HepG2 (cell line): ENCODE results near the gene SSX2IP.

Experiments
- AFF4 ChIP-seq: sonication (generic); formaldehyde crosslinking; IDR thresholded peaks from 2 replicates; pipeline ENCODE4 v1.4.0; 2020; ENCODE audit warnings: missing genetic modification reagents
- BRCA1 ChIP-seq: sonication (generic); formaldehyde crosslinking; IDR thresholded peaks from 2 replicates; pipeline ENCODE4 v1.4.0; 2020; ENCODE audit warnings: missing genetic modification reagents
- CTCF ChIP-seq: sonication (generic); formaldehyde crosslinking; IDR thresholded peaks from 2 replicates; pipeline ENCODE4 v1.5.0; 2020; ENCODE audit warnings: mild to moderate bottlenecking, missing genetic modification reagents, moderate library complexity
- JUND ChIP-seq: sonication (generic); formaldehyde crosslinking; IDR thresholded peaks from 2 replicates; pipeline ENCODE4 v1.8.0; 2022; ENCODE audit warnings: mild to moderate bottlenecking, missing genetic modification reagents
- KDM4B ChIP-seq: sonication (generic); formaldehyde crosslinking; IDR thresholded peaks from 2 replicates; pipeline ENCODE4 v1.4.0; 2020; ENCODE audit warnings: missing genetic modification reagents
- MNT ChIP-seq: fragments of 450-650 bp; IDR thresholded peaks from 2 replicates; pipeline ENCODE4 v1.6.1; 2016
- MXI1 ChIP-seq: IDR thresholded peaks from 3 replicates; pipeline ENCODE4 v1.6.1; 2012; ENCODE audit warnings: low read depth, low read length, inconsistent platforms, borderline replicate concordance
- NAIF1 ChIP-seq: sonication (generic); formaldehyde crosslinking; IDR thresholded peaks from 2 replicates; pipeline ENCODE4 v1.5.0; 2020; ENCODE audit warnings: mild to moderate bottlenecking, missing genetic modification reagents, borderline replicate concordance
- TFAP4 ChIP-seq: sonication (generic); IDR thresholded peaks from 2 replicates; pipeline ENCODE4 v1.6.1; 2016; ENCODE audit warnings: low read depth, borderline replicate concordance
- XRCC5 ChIP-seq: fragments of 200-400 bp; formaldehyde crosslinking; optimal IDR thresholded peaks from 2 replicates; pipeline ENCODE3; 2017; ENCODE audit warnings: mild to moderate bottlenecking, low read length
- ZBTB7B ChIP-seq: sonication (generic); formaldehyde crosslinking; IDR thresholded peaks from 2 replicates; pipeline ENCODE4 v1.4.0; 2020; ENCODE audit warnings: missing genetic modification reagents
- ZFY ChIP-seq: sonication (generic); formaldehyde crosslinking; IDR thresholded peaks from 2 replicates; pipeline ENCODE4 v1.4.0; 2020; ENCODE audit warnings: missing genetic modification reagents
- ZNF260 ChIP-seq: sonication (generic); formaldehyde crosslinking; IDR thresholded peaks from 2 replicates; pipeline ENCODE4 v1.4.0; 2020; ENCODE audit warnings: missing genetic modification reagents, low read depth, mild to moderate bottlenecking, borderline replicate concordance

- no peak for TF ChIP-seq CTCF (CRISPR knock-in tag)
- TF ChIP-seq BRCA1 = no peak
- no peak for TF ChIP-seq NAIF1 (CRISPR knock-in tag)
- no peak for TF ChIP-seq KDM4B (CRISPR knock-in tag)
- no peak for TF ChIP-seq ZFY (CRISPR knock-in tag)
- no peak for TF ChIP-seq MXI1
- TF ChIP-seq MNT = no peak
- TF ChIP-seq JUND (CRISPR knock-in tag) = no peak
- TF ChIP-seq ZBTB7B (CRISPR knock-in tag) = no peak
- no peak for TF ChIP-seq ZNF260 (CRISPR knock-in tag)
- no peak for TF ChIP-seq XRCC5
- no peak for TF ChIP-seq AFF4 (CRISPR knock-in tag)
- no peak for TF ChIP-seq TFAP4
Observed at GRCh38 chr1:84675631-84676030, 14.6 kb downstream of the SSX2IP start.
